NCI-H460 (cell line): ENCODE data around the gene MARK2. TPM values are rescaled to one million over a fixed set of nuclear protein-coding genes. Genes with fewer than 3 reads are reported as not detected.

Source experiments
- DNase-seq: peaks from one replicate; pipeline ENCODE4 v3.0.0-alpha.2; 2016; ENCODE audit warnings: low read depth; ENCODE audit errors: extremely low read depth
- total RNA-seq: library from RNA; depleted of rRNA; stranded (reverse); fragments of >200 nt; shearing (Covaris generic); gene quantifications from 2 replicates; pipeline ENCODE4 v1.2.3, GENCODE V29; 2014

MARK2 gene
- total RNA-seq, 1 experiment from 2014 or later, result 22.3 TPM

DNA sequence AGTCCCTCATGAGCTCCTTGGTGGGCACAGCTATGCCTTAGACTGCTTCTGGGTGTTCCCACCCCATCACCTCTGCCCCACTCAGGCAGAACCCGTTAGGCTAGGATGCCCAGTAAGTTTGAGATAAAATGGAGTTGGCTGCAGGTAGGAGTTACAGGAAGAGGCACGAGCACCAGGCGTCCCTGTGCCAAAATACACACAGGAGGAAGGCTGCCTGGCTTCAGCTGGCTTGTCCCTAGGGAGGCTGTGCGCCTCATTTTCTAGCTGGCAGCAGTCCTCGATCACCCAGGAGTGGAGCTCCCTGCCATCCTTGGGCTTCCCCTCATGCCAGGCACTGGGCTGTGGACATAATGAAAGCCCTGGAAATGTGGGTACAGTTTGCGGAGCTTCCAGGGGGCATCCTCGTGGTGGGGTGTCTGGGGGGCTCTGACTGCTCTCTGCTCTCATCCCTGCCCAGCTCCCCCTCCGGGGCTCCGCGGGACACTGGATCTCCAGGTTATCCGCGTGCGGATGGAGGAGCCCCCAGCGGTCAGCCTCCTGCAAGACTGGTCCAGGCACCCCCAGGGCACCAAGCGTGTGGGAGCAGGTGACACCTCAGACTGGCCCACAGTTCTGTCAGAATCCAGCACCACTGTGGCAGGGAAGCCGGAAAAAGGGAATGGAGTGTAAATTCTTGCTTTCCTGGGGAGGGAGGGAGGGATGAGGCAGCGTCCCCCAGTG lies 12.3 kb upstream of the MARK2 start:
- DNase-seq, result no peak

- no peak for DNase-seq
These were observed 9.0 kb upstream of the MARK2 start for GRCh38 chr11:63829823-63830489.

DNA sequence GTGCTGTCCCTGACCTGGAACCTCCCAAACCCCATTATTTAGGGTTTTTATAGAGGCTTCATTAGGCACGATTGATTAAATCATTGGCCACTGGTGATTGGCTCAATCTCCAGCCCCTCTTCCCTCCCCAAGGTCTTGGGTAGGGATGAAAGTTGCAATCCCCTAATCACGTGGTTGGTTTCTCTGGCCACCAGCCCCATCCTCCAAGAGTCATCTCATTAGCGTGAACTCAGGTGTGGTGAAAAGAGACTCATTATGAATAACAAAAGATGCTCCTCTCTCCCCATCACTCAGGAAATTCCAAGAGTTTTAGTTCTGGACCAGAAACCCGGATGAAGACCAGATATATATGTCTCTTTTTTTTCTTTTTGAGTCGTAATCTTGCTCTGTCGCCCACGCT lies 7.6 kb upstream of the MARK2 start:
- DNase-seq, result no peak

GRCh38 chr11:63832336-63832735 lies 6.6 kb upstream of the MARK2 start:
- no peak for DNase-seq

- DNase-seq, result no peak
These were observed 5.9 kb upstream of the MARK2 start for GRCh38 chr11:63833048-63833447.

GRCh38 chr11:63834535-63835157 lies 4.3 kb upstream of the MARK2 start:
- DNase-seq, result no peak

DNA sequence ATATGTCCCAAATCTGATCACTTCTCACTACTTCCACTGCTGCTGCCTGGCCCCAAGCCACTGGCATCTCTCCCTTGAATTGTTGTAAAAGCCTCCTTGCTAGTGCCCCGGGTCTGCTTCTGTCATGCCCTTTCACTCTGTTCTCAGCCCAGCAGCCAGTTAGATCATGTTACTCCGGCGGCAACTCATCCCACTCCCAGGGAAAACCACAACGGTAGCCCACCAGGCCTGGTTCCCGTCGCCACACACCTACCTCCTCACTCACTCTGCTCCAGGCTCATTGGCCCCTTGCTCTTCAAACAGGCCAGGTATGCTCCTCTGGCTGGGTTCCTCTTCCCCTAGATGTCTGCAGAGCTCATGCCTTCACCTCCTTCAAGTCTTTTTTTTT lies 3.8 kb upstream of the MARK2 start:
- DNase-seq, result no peak

- DNase-seq, result peak; percentile 76
These were observed 1.8 kb upstream of the MARK2 start for GRCh38 chr11:63837027-63837688.

DNA sequence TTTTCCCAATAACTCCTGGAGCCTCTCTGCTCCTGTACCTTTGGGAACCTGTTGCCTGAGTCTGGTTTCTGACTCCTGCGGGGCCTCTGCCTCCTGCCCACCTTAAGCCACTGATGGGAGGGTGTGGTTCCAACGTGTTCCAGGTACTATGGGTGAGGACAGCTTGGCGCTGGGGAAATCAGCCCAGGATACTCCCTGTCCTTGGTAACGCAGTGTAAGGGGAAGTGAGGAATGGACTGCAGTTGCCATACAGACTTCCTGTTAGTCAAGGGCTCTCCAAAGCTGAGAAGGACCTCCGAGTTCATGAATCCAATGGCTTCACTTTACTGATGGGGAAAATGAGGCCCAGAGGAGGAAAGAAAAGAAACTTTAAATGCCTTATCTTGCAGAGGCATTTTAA lies 1.2 kb upstream of the MARK2 start:
- DNase-seq, result no peak

- DNase-seq, result no peak
These were observed 696 bp upstream of the MARK2 start for GRCh38 chr11:63838150-63838677.

GRCh38 chr11:63839508-63840355 lies 822 bp downstream of the MARK2 start:
- DNase-seq, result no peak

GRCh38 chr11:63840356-63841060 lies 1.6 kb downstream of the MARK2 start:
- no peak for DNase-seq

GRCh38 chr11:63841554-63841953 lies 2.6 kb downstream of the MARK2 start:
- DNase-seq, result no peak

GRCh38 chr11:63843041-63843440 lies 4.1 kb downstream of the MARK2 start:
- DNase-seq, result no peak

DNA sequence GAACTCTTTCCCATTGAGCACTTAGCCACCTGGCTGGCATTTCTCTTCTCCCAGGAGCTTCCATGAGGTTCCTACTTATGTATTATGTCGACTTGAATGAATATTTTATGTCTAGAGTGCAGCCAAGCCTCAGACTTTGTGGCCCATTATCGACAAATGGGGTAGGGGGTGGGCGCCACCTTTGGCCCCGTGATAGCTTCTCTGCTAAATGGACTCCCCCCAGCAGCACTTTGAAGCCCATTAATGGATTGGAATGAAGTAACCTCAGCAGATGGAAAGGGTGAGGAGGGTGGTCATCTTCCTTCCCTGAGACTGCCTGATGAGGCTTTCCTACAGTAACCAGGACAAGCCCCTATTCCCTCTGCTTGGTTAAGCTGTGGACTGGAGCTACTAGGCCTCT lies 5.9 kb downstream of the MARK2 start:
- no peak for DNase-seq

DNA sequence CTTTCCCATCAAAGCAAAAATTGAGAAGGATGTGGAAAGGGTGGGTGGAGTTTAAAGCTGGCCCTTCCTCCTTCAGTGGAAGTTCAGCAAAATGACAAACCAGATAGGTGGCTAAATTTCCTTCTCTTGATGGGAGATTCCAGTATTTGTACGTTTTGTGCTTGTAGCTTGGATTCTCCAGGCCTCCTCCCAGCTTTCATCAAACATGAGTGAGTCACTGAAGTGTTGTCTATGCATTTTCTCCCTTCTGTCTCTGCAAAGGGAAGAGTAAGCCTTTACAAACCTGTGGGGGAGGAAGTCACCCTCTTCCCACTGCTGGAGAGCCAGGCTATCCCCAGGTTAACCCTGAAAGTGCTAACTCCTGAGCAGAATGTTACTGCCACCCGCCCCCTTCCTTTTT lies 6.4 kb downstream of the MARK2 start:
- DNase-seq, result no peak

- no peak for DNase-seq
These were observed 7.0 kb downstream of the MARK2 start for GRCh38 chr11:63845911-63846310.

DNA sequence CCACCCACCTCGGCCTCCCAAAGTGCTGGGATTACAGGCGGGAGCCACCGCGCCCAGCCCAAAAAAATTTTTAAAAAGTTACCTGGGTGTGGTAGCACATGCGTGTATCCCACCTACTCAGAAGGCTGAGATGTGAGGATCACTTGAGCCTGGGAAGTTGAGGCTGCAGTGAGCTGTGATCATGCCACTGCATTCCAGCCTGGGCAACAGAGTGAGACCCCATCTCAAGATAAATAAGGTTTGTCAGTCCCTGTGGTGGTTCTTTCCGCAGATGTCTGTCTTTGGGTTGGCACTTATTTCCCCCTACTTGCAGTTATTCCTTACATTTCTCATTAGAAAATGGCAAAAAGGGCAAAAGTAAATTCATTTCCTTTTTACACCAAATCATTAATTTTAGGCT lies 8.0 kb downstream of the MARK2 start:
- DNase-seq, result no peak

DNA sequence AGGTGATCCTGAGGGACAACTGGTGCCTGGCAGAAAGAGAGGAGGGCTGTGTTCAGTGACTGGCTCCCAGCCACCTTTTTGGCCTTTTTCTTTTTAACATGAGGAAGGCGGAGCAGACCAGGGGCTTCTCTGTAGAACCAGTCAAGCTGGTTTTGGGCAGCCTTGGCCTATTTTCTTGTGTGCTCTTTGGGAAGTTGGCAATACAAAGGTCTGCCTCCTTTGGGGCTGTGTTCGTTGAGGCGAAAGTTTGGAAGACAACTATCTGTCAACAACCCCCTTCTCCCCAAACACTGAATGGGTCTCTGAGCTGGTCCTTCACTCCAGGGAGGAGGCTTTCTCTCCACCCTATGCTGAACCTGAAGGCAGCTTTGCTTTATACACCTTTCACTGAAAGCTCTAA lies 8.5 kb downstream of the MARK2 start:
- no peak for DNase-seq

DNA sequence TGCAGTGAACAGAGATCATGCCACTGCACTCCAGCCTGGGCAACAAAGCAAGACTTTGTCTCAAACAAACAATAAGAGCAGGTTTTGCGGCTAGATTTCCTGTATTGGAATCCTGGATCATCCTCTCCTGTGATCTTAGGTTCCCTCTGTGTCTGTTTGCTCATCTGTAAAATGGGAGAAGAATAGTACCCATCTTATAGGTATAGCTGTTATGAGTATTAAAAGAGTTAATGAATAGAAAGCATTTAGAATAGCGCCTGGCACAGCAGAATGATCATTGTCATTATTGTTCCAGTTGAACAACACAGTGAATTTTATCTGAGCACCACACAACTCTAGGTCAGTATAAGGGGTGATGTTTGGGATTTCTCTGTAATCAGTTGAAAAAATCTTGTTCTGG lies 10.8 kb downstream of the MARK2 start:
- DNase-seq, result no peak
